ENCODE data around the gene BIRC2. TPM values are rescaled to one million over a fixed set of nuclear protein-coding genes. Genes with fewer than 3 reads are reported as not detected.

The BIRC2 gene
- total RNA-seq, 2 experiments from 2014 or later: 107 to 109 TPM

GRCh38 chr11:102389253-102389652, 42.2 kb downstream of the BIRC2 start:
- ATAC-seq (ENCODE audit: poor library complexity) (no peak), DNase-seq (peak in 1 of 14 experiments; percentile 39)
- H3K9me3 Mint-ChIP-seq: peaks cover 3% of the 10 kb centered on the region
- H3K27ac ChIP-seq (ENCODE audit: low read depth in 1 of 2, low read length in 2 of 2): no peak overlapping the region
- H3K27me3 ChIP-seq (ENCODE audit: control insufficient read depth in 1 of 2, insufficient read depth in 2 of 2, low read length in 2 of 2): no peaks in the 10 kb centered on the region
- peaks cover 82% of the 10 kb centered on the region for H3K36me3 Mint-ChIP-seq (ENCODE audit: low read depth)
- no peak overlapping the region for H3K4me3 ChIP-seq (ENCODE audit: low read length)
- H3K27me3 Mint-ChIP-seq: no peaks in the 10 kb centered on the region
- H3K36me3 ChIP-seq (ENCODE audit: insufficient read depth, low read length): peaks cover 40% of the 10 kb centered on the region
- peaks cover 23% of the 10 kb centered on the region for H3K4me1 ChIP-seq (ENCODE audit: insufficient read depth, low read length)
- intact Hi-C loops (cut with DNase I, micrococcal nuclease): no loop called here
- H3K4me1 Mint-ChIP-seq (ENCODE audit: low read depth): peaks cover 62% of the 10 kb centered on the region
- peak overlapping the region; percentile 34 for H3K27ac Mint-ChIP-seq
- ChIA-PET POLR2A (no interaction called here), CTCF (interaction anchor here (0.6 to 3.6 kb wide), 5 partner anchors 13 to 1064 kb away, joined by 3 to 16 read pairs (median 8); no protein-coding TSS in a partner anchor)
- H3K4me3 Mint-ChIP-seq: no peak overlapping the region
- H3K9me3 ChIP-seq (ENCODE audit: control insufficient read depth in 1 of 2, insufficient read depth in 1 of 2, low read length in 2 of 2): no peaks in the 10 kb centered on the region
- no peak for TF ChIP-seq CTCF (IDR thresholded peaks at IDR 0.05)

GRCh38 chr11:102390667-102391465, 43.9 kb downstream of the BIRC2 start:
- ATAC-seq (ENCODE audit: poor library complexity) (peak; percentile 76), DNase-seq (peak in 13 of 14 experiments; percentile 32 to 79 (median 45))
- Histone ChIP-seq H3K36me3 (ENCODE audit: insufficient read depth, low read length) (peaks cover 41% of the 10 kb centered on the region), H3K27me3 (ENCODE audit: control insufficient read depth in 1 of 2, insufficient read depth in 2 of 2, low read length in 2 of 2) (no peaks in the 10 kb centered on the region), H3K4me3 (ENCODE audit: low read length) (no peak overlapping the region), H3K4me1 (ENCODE audit: insufficient read depth, low read length) (peaks cover 23% of the 10 kb centered on the region), H3K9me3 (ENCODE audit: control insufficient read depth in 1 of 2, insufficient read depth in 1 of 2, low read length in 2 of 2) (no peaks in the 10 kb centered on the region), H3K27ac (ENCODE audit: low read depth in 1 of 2, low read length in 2 of 2) (peak overlapping the region in 1 of 2 donors; percentile 7)
- ChIA-PET POLR2A (interaction anchor here (0.6 to 3.5 kb wide), 10 partner anchors 8 to 105 kb away, joined by 3 to 39 read pairs (median 4); no protein-coding TSS in a partner anchor), CTCF (interaction anchor here (0.6 to 3.6 kb wide), 28 partner anchors 9 to 105 kb away, joined by 3 to 16 read pairs (median 4); no protein-coding TSS in a partner anchor)
- Mint-ChIP-seq H3K27ac (peak overlapping the region; percentile 37), H3K36me3 (ENCODE audit: low read depth) (peaks cover 81% of the 10 kb centered on the region), H3K4me3 (no peak overlapping the region), H3K27me3 (no peaks in the 10 kb centered on the region), H3K9me3 (peaks cover 3% of the 10 kb centered on the region), H3K4me1 (ENCODE audit: low read depth) (peaks cover 52% of the 10 kb centered on the region)
- intact Hi-C loops (cut with DNase I, micrococcal nuclease): loop anchor here (1.0 to 2.0 kb wide), 2 partner anchors 62 to 104 kb away; partner anchors contain the start of gene TMEM123 (in 1 of the 2)
- peak; percentile 90 for TF ChIP-seq CTCF (IDR thresholded peaks at IDR 0.05)

- H3K4me3 ChIP-seq (ENCODE audit: low read length): no peak overlapping the region
- Mint-ChIP-seq H3K36me3 (ENCODE audit: low read depth) (peaks cover 81% of the 10 kb centered on the region), H3K27me3 (no peaks in the 10 kb centered on the region), H3K27ac (peak overlapping the region; percentile 37), H3K4me1 (ENCODE audit: low read depth) (peaks cover 52% of the 10 kb centered on the region), H3K4me3 (no peak overlapping the region), H3K9me3 (peaks cover 3% of the 10 kb centered on the region)
- ATAC-seq (ENCODE audit: poor library complexity) (no peak), DNase-seq (peak in 1 of 14 experiments; percentile 23)
- ChIA-PET CTCF (interaction anchor here (0.9 to 3.6 kb wide), 7 partner anchors 18 to 221 kb away, joined by 3 to 16 read pairs (median 9); no protein-coding TSS in a partner anchor), POLR2A (interaction anchor here (1.5 to 3.5 kb wide), 4 partner anchors 10 to 59 kb away, joined by 4 to 39 read pairs (median 6); no protein-coding TSS in a partner anchor)
- H3K27me3 ChIP-seq (ENCODE audit: control insufficient read depth in 1 of 2, insufficient read depth in 2 of 2, low read length in 2 of 2): no peaks in the 10 kb centered on the region
- H3K9me3 ChIP-seq (ENCODE audit: control insufficient read depth in 1 of 2, insufficient read depth in 1 of 2, low read length in 2 of 2): no peaks in the 10 kb centered on the region
- intact Hi-C loops (cut with DNase I, micrococcal nuclease): loop anchor here (1.0 to 2.0 kb wide), 4 partner anchors 16 to 104 kb away; partner anchors contain the start of gene TMEM123 (in 1 of the 2)
- TF ChIP-seq CTCF (IDR thresholded peaks at IDR 0.05): no peak
- peaks cover 44% of the 10 kb centered on the region for H3K36me3 ChIP-seq (ENCODE audit: insufficient read depth, low read length)
- H3K4me1 ChIP-seq (ENCODE audit: insufficient read depth, low read length): peaks cover 23% of the 10 kb centered on the region
- H3K27ac ChIP-seq (ENCODE audit: low read depth in 1 of 2, low read length in 2 of 2): no peak overlapping the region
Observed at GRCh38 chr11:102391549-102392237, 44.7 kb downstream of the BIRC2 start.
